HepG2 (cell line): ENCODE results near the gene PTRHD1. TPM values are rescaled to one million over a fixed set of nuclear protein-coding genes. Genes with fewer than 3 reads are reported as not detected.
A peak's percentile ranks its signal among the peaks of the same experiment; 100 is the strongest.

ENCODE experiments used
- ATF7 ChIP-seq, 2 experiments: fragments of 450-650 bp in 1 of 2; sonication (generic) in 1 of 2; formaldehyde crosslinking in 1 of 2; IDR thresholded peaks; 2 replicates each; pipeline versions ENCODE4 v1.4.0 to v1.6.1; 2016 to 2020; ENCODE audit warnings: antibody characterized with exemption in 1 of 2, mild to moderate bottlenecking in 1 of 2, missing genetic modification reagents in 1 of 2
- EZH2 ChIP-seq: conservative IDR thresholded peaks from 2 replicates; pipeline ENCODE4 v1.6.1; 2012; ENCODE audit warnings: mild to moderate bottlenecking, low read depth, low read length, moderate library complexity
- LCORL ChIP-seq, 2 experiments: fragments of 450-650 bp in 1 of 2; sonication (generic) in 1 of 2; formaldehyde crosslinking in 1 of 2; IDR thresholded peaks; 2 replicates each; pipeline versions ENCODE4 v1.5.0 to v1.6.1; 2017 to 2020; ENCODE audit warnings: antibody characterized with exemption in 1 of 2, missing genetic modification reagents in 1 of 2
- RELA ChIP-seq: sonication (generic); formaldehyde crosslinking; IDR thresholded peaks from 2 replicates; pipeline ENCODE4 v1.4.0; 2020; ENCODE audit warnings: missing genetic modification reagents
- SALL2 ChIP-seq: sonication (generic); formaldehyde crosslinking; IDR thresholded peaks from 2 replicates; pipeline ENCODE4 v1.8.1; 2023; ENCODE audit warnings: mild to moderate bottlenecking, missing genetic modification reagents, inconsistent platforms
- SATB2 ChIP-seq: sonication (generic); formaldehyde crosslinking; IDR thresholded peaks from 2 replicates; pipeline ENCODE4 v1.5.0; 2020; ENCODE audit warnings: missing genetic modification reagents
- ZFX ChIP-seq: sonication (generic); formaldehyde crosslinking; IDR thresholded peaks from 2 replicates; pipeline ENCODE4 v1.4.0; 2020; ENCODE audit warnings: mild to moderate bottlenecking, low read depth, missing genetic modification reagents, moderate library complexity
- ZNF253 ChIP-seq: sonication (generic); formaldehyde crosslinking; IDR thresholded peaks from 2 replicates; pipeline ENCODE4 v1.8.0; 2022; ENCODE audit warnings: mild to moderate bottlenecking, missing genetic modification reagents, borderline replicate concordance
- ZNF589 ChIP-seq: sonication (generic); formaldehyde crosslinking; conservative IDR thresholded peaks from 2 replicates; pipeline ENCODE4 v1.8.0; 2022; ENCODE audit warnings: mild to moderate bottlenecking, moderate library complexity, missing genetic modification reagents
- polyA plus RNA-seq, 8 experiments: library from polyadenylated mRNA; depleted of rRNA in 3 of 8; stranded (reverse) in 7 of 8; unstranded in 1 of 8; fragments of >200 nt; fragmentation: Illumina TruSeq in 4 of 8; extraction: Trizol in 4 of 8; gene quantifications; 2 replicates each; pipeline versions ENCODE4 v1.2.1 to v1.2.3, GENCODE V29; 2011 to 2016; ENCODE audit warnings: low read depth in 4 of 8, missing spikeins in 1 of 8, mixed read lengths in 1 of 8; ENCODE audit not compliant: insufficient read depth in 1 of 8
- total RNA-seq, 5 experiments: library from RNA; depleted of rRNA; stranded (reverse); fragments of >200 nt; fragmentation: Illumina TruSeq; extraction: Trizol; gene quantifications; 2 replicates each; pipeline ENCODE4 v1.2.3, GENCODE V29; 2016; ENCODE audit warnings: low read depth in 1 of 5
- TF ChIP-seq, protein P1 (sequence below): sonication (generic); formaldehyde crosslinking; IDR thresholded peaks from 2 replicates; pipeline ENCODE4 v1.8.1; 2022; ENCODE audit warnings: mild to moderate bottlenecking, missing genetic modification reagents
- TF ChIP-seq, protein P2 (sequence below): sonication (generic); formaldehyde crosslinking; IDR thresholded peaks from 2 replicates; pipeline ENCODE4 v1.4.0; 2020; ENCODE audit warnings: missing genetic modification reagents
- TF ChIP-seq, protein P3 (sequence below): IDR thresholded peaks from 2 replicates; pipeline ENCODE4 v1.6.1; 2016; ENCODE audit warnings: low read depth, missing genetic modification reagents, missing compliant biosample characterization
- TF ChIP-seq, protein P4 (sequence below): sonication (generic); formaldehyde crosslinking; IDR thresholded peaks from 2 replicates; pipeline ENCODE4 v1.4.0; 2020; ENCODE audit warnings: mild to moderate bottlenecking, low read depth, missing genetic modification reagents
- TF ChIP-seq, protein P5 (sequence below): sonication (generic); formaldehyde crosslinking; IDR thresholded peaks from 2 replicates; pipeline ENCODE4 v1.5.0; 2020; ENCODE audit warnings: missing genetic modification reagents

PTRHD1 gene
- total and polyA plus RNA-seq, 2 of the 13 experiments (the other 11 are each of a cell fraction or from before 2014, with no cell fraction given) = 72.6 to 90.8 TPM

DNA sequence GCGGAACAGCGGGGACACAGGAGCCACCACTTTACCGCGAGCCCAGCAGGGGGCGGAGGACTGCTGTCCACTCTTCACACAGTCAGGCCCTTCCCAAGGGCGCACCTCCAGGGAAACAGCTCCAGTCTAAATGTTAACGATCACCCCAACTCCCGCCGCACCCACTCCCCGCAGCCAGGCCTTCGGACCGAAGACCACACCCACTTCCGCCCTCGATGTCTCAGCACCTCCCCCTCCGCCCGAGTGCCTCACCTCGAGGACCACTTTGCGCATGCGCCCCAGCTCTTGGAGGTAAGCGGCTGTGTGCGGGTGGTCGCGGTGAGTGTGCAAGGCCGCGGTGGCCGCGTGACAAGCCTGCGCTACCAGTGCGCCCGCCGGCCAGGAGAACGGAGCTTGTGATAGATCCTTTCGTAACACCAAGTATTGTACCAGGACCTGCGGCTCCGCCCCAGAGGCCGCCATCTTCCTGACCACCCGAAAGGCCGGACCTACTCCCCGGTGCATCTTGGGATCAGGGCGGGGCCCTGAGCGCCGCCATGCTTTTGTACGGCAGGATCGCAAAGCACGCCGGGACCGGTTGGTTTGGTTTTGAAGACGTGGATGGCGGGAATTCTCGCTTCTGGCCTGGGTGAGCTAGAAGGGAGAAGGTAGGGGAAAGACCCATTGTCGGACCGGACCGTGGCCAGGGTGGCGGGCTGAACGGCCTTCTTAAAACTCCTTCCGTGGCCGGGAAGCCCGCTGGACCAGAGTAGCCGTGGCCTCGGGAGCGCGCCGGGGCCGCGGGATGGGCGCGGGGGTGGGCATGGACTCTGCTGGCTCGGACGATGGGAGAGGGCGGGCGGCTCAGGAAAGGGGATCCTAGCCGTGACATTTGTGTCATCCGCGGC, at the start of gene PTRHD1, which contains the start of gene CENPO (continued):
- TF ChIP-seq, protein P1, sequence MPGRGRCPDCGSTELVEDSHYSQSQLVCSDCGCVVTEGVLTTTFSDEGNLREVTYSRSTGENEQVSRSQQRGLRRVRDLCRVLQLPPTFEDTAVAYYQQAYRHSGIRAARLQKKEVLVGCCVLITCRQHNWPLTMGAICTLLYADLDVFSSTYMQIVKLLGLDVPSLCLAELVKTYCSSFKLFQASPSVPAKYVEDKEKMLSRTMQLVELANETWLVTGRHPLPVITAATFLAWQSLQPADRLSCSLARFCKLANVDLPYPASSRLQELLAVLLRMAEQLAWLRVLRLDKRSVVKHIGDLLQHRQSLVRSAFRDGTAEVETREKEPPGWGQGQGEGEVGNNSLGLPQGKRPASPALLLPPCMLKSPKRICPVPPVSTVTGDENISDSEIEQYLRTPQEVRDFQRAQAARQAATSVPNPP (CRISPR knock-in tag) = peak; percentile 86
- TF ChIP-seq ZNF589 (CRISPR knock-in tag) (peak; percentile 98), ZFX (CRISPR knock-in tag) (peak; percentile 96), RELA (CRISPR knock-in tag) (no peak; the same call in 1 of the 2 replicates), ATF7 (IDR thresholded peaks at IDR 0.05) (no peak), ATF7 (CRISPR knock-in tag; IDR thresholded peaks at IDR 0.05) (peak; percentile 39; the same call in 1 of the 2 replicates), LCORL (IDR thresholded peaks at IDR 0.05) (peak; percentile 64; the same call in 1 of the 2 replicates), LCORL (CRISPR knock-in tag; IDR thresholded peaks at IDR 0.05) (peak; percentile 99), SALL2 (peak; percentile 77; the same call in 1 of the 2 replicates), EZH2 (no peak), SATB2 (CRISPR knock-in tag) (no peak), ZNF253 (CRISPR knock-in tag) (peak; percentile 91)
- TF ChIP-seq, protein P2, sequence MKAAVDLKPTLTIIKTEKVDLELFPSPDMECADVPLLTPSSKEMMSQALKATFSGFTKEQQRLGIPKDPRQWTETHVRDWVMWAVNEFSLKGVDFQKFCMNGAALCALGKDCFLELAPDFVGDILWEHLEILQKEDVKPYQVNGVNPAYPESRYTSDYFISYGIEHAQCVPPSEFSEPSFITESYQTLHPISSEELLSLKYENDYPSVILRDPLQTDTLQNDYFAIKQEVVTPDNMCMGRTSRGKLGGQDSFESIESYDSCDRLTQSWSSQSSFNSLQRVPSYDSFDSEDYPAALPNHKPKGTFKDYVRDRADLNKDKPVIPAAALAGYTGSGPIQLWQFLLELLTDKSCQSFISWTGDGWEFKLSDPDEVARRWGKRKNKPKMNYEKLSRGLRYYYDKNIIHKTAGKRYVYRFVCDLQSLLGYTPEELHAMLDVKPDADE (CRISPR knock-in tag) = no peak
- TF ChIP-seq, protein P3, sequence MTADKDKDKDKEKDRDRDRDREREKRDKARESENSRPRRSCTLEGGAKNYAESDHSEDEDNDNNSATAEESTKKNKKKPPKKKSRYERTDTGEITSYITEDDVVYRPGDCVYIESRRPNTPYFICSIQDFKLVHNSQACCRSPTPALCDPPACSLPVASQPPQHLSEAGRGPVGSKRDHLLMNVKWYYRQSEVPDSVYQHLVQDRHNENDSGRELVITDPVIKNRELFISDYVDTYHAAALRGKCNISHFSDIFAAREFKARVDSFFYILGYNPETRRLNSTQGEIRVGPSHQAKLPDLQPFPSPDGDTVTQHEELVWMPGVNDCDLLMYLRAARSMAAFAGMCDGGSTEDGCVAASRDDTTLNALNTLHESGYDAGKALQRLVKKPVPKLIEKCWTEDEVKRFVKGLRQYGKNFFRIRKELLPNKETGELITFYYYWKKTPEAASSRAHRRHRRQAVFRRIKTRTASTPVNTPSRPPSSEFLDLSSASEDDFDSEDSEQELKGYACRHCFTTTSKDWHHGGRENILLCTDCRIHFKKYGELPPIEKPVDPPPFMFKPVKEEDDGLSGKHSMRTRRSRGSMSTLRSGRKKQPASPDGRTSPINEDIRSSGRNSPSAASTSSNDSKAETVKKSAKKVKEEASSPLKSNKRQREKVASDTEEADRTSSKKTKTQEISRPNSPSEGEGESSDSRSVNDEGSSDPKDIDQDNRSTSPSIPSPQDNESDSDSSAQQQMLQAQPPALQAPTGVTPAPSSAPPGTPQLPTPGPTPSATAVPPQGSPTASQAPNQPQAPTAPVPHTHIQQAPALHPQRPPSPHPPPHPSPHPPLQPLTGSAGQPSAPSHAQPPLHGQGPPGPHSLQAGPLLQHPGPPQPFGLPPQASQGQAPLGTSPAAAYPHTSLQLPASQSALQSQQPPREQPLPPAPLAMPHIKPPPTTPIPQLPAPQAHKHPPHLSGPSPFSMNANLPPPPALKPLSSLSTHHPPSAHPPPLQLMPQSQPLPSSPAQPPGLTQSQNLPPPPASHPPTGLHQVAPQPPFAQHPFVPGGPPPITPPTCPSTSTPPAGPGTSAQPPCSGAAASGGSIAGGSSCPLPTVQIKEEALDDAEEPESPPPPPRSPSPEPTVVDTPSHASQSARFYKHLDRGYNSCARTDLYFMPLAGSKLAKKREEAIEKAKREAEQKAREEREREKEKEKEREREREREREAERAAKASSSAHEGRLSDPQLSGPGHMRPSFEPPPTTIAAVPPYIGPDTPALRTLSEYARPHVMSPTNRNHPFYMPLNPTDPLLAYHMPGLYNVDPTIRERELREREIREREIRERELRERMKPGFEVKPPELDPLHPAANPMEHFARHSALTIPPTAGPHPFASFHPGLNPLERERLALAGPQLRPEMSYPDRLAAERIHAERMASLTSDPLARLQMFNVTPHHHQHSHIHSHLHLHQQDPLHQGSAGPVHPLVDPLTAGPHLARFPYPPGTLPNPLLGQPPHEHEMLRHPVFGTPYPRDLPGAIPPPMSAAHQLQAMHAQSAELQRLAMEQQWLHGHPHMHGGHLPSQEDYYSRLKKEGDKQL (CRISPR knock-in tag) = peak; percentile 50; the same call in 1 of the 2 replicates
- TF ChIP-seq, protein P4, sequence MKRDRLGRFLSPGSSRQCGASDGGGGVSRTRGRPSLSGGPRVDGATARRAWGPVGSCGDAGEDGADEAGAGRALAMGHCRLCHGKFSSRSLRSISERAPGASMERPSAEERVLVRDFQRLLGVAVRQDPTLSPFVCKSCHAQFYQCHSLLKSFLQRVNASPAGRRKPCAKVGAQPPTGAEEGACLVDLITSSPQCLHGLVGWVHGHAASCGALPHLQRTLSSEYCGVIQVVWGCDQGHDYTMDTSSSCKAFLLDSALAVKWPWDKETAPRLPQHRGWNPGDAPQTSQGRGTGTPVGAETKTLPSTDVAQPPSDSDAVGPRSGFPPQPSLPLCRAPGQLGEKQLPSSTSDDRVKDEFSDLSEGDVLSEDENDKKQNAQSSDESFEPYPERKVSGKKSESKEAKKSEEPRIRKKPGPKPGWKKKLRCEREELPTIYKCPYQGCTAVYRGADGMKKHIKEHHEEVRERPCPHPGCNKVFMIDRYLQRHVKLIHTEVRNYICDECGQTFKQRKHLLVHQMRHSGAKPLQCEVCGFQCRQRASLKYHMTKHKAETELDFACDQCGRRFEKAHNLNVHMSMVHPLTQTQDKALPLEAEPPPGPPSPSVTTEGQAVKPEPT (CRISPR knock-in tag) = 0 out of 2 replicates have a peak, but pooled peaks have one; percentile 90
- TF ChIP-seq, protein P5, sequence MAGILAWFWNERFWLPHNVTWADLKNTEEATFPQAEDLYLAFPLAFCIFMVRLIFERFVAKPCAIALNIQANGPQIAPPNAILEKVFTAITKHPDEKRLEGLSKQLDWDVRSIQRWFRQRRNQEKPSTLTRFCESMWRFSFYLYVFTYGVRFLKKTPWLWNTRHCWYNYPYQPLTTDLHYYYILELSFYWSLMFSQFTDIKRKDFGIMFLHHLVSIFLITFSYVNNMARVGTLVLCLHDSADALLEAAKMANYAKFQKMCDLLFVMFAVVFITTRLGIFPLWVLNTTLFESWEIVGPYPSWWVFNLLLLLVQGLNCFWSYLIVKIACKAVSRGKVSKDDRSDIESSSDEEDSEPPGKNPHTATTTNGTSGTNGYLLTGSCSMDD (CRISPR knock-in tag) = no peak
